ENCODE results near the gene TMEM179. TPM values are rescaled to one million over a fixed set of nuclear protein-coding genes. Genes with fewer than 3 reads are reported as not detected.

TMEM179 gene
- total and polyA plus RNA-seq, 8 donors, result 1.1 to 35.3 (median 3.3) TPM

- intact Hi-C loops (cut with DNase I), result no loop called here
- no peak for ATAC-seq
- H3K9me3 ChIP-seq, result no peaks in the 10 kb centered on the region
- H3K27me3 ChIP-seq, result peaks cover 0 to 12% (median 4%) of the 10 kb centered on the region in 4 donors
- WGBS, 2 donors, result 66 to 82% methylated on average over 16 of the region's 16 CpGs
- peak in 1 of 6 donors; percentile 22 for DNase-seq
- H3K27ac ChIP-seq, result no peak overlapping the region
- H3K36me3 ChIP-seq, result no peaks in the 10 kb centered on the region
- no peak for TF ChIP-seq CTCF (IDR thresholded peaks at IDR 0.05)
- FAIRE-seq, result no peak
- no peaks in the 10 kb centered on the region for H3K4me1 ChIP-seq
- no peak overlapping the region for H3K4me3 ChIP-seq
Measured at GRCh38 chr14:104542871-104543830, 61.4 kb downstream of the TMEM179 start.

- Histone ChIP-seq H3K4me1 (no peaks in the 10 kb centered on the region), H3K9me3 (no peaks in the 10 kb centered on the region), H3K36me3 (no peaks in the 10 kb centered on the region), H3K4me3 (no peak overlapping the region), H3K27me3 (peaks cover 0 to 14% (median 4%) of the 10 kb centered on the region in 4 donors), H3K27ac (no peak overlapping the region)
- 61 to 74% methylated on average over 11 of the region's 11 CpGs for WGBS, 2 donors
- intact Hi-C loops (cut with DNase I), result no loop called here
- DNase-seq, result no peak
- ATAC-seq, result no peak
- FAIRE-seq, result no peak
- TF ChIP-seq CTCF (IDR thresholded peaks at IDR 0.05), result no peak
Measured at GRCh38 chr14:104541905-104542465, 62.6 kb downstream of the TMEM179 start.

Other genes with a start within 250 kb of the TMEM179 start
- under 1 TPM in 4 of 6 donors, not detected in 2; 0.09 to 0.40 (median 0.27) TPM for gene C14orf180, start 25.0 kb downstream of the TMEM179 start, total RNA-seq
- gene C14orf180, start 25.0 kb downstream of the TMEM179 start, polyA plus RNA-seq, result 1 to 10 TPM in 1 of 2 donors, under 1 TPM in 1; 0.35 to 1.1 TPM
- gene INF2, start 84.8 kb upstream of the TMEM179 start, total RNA-seq, result 10 to 100 TPM; 20.4 to 41.1 (median 23.0) TPM
- 10 to 100 TPM; 79.5 to 80.8 TPM for gene INF2, start 84.8 kb upstream of the TMEM179 start, polyA plus RNA-seq
- gene ADSS1, start 119.5 kb upstream of the TMEM179 start, total RNA-seq, result 1 to 10 TPM; 3.5 to 6.4 (median 5.0) TPM
- gene ADSS1, start 119.5 kb upstream of the TMEM179 start, polyA plus RNA-seq, result 1 to 10 TPM; 6.7 to 6.8 TPM
- 10 to 100 TPM; 29.1 to 54.6 (median 38.8) TPM for gene SIVA1, start 148.4 kb upstream of the TMEM179 start, total RNA-seq
- gene SIVA1, start 148.4 kb upstream of the TMEM179 start, polyA plus RNA-seq, result 100 to 1,000 TPM in 1 of 2 donors, 10 to 100 TPM in 1; 76.3 to 136 TPM
- gene AKT1, start 191.0 kb upstream of the TMEM179 start, total RNA-seq, result 100 to 1,000 TPM in 1 of 6 donors, 10 to 100 TPM in 5; 70.0 to 102 (median 79.7) TPM
- 100 to 1,000 TPM in 1 of 2 donors, 10 to 100 TPM in 1; 84.7 to 106 TPM for gene AKT1, start 191.0 kb upstream of the TMEM179 start, polyA plus RNA-seq
- 10 to 100 TPM in 1 of 6 donors, 1 to 10 TPM in 5; 7.8 to 10.8 (median 8.5) TPM for gene ZBTB42, start 196.3 kb upstream of the TMEM179 start, total RNA-seq
- 1 to 10 TPM; 4.1 to 7.6 TPM for gene ZBTB42, start 196.3 kb upstream of the TMEM179 start, polyA plus RNA-seq

Measured in pancreas (tissue), 10 donors.